ENCODE data around the gene DOCK10.

Gene DOCK10

DNA sequence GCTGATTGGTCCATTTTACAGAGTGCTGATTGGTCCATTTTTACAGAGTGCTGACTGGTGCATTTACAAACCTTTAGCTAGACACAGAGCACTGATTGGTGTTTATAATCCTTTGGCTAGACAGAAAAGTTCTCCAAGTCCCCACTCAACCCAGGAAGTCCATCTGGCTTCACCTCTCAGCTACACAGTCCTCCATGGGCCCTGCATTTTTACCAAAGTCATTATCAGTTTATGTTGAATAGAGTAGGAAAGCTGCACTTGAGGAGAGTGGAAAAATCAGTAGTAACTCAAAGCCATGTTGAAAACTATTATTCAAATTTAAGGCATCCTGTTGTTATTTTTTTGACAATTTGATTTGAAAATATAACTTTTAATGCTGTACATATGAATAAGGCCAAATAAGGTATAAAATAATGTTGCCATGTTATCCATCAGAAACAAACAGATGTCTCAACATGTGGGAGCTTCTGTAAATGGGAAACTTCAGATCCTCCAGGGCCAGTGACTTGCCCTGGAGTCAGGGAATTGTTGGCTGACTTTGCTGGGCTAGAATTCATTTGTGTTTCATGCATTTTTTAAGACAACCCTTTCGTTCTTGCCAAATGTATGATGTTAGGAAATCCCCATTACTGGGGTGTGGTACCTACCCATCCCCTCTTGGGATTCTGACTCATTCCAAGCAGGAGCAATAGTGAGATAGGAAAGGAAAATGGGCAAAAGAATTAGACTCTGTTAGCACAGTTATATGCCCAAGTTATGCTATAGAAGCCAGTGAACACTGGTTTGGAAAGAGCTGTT is 288.3 kb downstream of the DOCK10 start:
- no peak for DNase-seq

DNA sequence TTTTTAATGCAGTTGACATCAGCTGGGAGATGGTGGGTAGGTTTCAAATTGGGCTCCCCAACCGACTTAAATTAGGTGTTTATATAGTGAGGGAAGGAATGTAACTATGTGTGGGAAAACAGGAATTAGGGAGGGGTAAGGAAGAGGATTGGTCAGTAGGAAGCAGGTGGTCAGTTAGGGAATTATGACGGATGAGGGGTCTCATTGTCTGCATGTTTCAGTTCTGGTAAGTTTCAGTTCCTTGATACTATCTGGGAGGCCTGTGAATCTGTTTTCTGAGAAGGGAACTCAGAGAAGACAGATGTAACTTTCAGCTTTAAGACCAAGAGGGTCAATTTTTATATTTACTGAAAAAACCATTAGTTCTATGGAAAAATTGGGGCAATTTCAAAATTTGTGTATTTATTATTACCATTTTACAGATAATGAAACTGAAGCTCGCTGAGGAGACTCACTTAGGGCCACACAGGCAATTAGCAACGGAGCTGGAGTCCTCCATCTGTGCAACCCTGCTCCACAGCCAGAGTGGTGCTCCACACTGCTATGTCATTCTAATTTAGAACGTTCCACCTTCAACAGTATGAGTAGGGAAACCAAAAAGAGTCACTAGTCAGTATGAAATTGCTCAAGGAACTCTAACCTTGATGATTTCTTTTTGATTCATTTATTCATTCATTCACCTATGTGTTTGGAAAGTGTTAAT is 290.1 kb downstream of the DOCK10 start:
- DNase-seq: no peak

DNA sequence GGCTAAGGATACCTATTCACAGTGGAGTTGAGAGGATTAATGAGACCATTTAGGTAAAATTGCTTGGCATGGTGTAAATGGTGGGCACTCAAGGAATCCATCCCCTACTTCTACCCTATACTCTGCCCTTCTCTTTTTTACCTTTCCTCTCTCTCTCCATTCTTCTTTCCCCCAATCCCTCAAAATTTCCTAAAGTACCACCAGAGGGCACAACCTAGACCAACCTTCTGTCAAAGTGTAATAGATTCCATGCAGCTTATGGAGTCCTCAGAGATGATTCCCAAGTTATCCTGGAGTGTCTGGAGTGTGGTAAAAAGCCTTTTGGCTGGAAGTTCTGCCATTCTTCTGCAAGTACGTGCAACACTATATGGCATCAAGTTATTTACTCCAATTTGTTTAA is 293.1 kb downstream of the DOCK10 start:
- DNase-seq: no peak

- no peak for DNase-seq
Observed at GRCh38 chr2:224747765-224748164, 294.5 kb downstream of the DOCK10 start.

DNA sequence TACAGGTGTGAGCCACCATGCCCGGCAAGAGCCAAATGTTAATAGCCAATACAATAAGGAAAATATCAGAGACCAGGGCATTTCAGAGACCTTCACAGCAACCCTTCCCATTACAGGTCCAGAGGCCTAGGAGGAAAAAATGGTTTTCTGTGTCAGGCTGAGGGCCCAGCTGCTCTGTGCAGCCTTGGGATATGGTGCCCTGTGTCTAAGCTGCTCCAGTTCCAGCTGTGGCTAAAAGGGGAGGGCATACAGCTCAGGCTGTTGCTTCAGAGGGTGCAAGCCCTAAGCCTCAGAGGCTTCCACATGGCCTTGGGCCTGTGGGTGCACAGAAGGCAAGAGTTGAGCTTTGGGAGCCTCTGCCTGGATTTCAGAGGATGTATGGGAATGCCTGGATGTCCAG is 306.0 kb downstream of the DOCK10 start:
- DNase-seq: no peak

DNA sequence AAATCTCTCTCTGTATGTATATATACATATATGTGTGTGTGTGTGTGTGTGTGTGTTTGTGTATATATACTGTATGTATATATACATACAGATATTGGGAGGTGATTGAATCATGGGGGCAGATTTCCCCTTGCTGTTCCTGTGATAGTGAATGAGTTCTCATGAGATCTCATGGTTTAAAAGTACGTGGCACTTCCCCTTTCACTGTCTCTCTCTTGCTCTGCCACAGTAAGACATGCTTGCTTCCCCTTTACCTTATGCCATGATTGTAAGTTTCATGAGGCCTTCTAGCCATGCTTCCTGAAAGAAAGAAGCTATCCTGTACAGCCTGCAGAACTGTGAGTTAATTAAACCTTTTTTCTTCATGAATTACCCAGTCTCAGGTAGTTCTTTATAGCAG is 307.3 kb downstream of the DOCK10 start:
- no peak for DNase-seq

GRCh38 chr2:224731665-224732064 is 310.6 kb downstream of the DOCK10 start:
- no peak for DNase-seq

DNA sequence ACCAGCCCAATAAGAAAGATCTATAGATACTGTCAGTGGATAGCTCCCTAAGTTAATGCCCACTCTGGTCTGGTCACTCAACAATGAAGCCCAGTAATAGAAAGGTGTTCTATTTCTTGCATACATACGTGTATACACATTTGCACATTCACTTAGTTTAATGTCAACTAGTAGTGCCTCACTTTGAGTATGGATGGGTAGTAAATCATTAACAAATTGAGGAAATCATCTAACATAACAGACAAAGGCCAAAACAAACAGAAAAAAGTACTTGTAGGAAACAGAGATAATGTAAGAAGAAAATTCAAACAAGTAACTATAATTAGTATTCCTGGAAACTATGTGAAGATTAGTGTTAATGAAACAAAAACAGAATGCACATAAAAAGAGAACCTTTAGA is 312.8 kb downstream of the DOCK10 start:
- DNase-seq: no peak

DNA sequence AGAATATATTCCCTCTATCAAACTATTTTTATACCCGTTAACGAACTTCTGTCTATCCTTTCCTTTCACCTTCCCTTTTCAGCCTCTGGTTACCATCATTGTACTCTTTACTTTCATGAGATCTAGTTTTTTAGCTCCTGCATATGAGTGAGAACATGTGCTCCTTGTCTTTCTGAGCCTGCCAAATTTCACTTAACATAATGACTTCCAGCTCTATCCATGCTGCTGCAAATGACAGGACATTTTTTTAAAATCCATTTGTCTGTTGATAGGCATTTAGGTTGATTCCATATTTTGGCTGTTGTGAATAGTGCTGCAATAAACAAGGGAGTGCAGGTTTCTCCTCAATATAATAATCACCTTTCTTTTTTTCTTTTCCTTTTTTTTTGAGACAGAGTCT is 317.9 kb downstream of the DOCK10 start:
- DNase-seq: no peak

- no peak for DNase-seq
Observed at GRCh38 chr2:224723586-224724217, 318.6 kb downstream of the DOCK10 start.

DNA sequence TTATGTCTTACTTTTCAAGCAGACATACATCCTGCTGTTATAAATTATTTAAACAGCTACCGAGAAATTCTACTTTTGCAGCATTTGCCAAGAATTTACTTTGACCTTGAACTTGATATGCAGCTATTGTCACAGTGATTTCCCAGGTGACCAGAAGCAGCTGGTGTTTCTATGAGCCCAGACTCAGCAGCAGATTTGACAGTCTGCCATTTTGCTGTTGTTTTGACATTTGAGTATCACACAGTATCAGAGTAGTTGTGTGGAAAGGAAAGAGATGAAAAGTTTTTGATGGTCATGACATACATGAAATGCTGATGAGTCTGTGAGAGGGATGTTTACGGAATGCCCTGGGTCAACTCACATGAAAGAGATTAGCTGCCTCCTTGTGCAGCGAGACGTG is 319.5 kb downstream of the DOCK10 start:
- no peak for DNase-seq

- no peak for DNase-seq
Observed at GRCh38 chr2:224722250-224722649, 320.0 kb downstream of the DOCK10 start.

GRCh38 chr2:224716921-224717320 is 325.3 kb downstream of the DOCK10 start:
- DNase-seq: no peak

DNA sequence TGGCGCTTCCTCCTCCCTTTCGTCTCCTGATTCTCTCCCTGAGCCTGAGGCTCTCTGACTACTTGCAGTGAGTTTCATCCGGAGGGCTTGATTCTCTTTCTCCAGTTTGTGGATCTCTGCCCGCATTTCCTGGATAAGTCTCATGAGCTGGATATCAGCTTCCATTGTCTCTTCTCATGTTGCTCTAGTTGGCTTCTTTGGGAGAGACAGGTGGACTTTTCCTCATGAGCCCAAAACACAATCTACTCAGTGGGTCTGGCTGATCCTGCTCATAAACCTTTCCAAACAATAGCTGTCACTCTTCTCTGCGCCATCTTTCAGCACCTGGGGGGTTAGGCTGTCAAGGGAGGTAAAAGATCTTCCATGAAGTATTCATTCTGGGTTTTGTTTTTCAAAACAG is 326.1 kb downstream of the DOCK10 start, which contains the start of gene CCDC195:
TSS of gene CCDC195 (minus strand) at position 165 of the 400 bp plus-strand sequence. CDS start at position 165, 0 bp downstream.
- no peak for DNase-seq
